ENCODE results near the gene CPN2. TPM values are rescaled to one million over a fixed set of nuclear protein-coding genes. Genes with fewer than 3 reads are reported as not detected.

Gene CPN2
- total RNA-seq, 1 donor from 2014 or later: 2.4 TPM

GRCh38 chr3:194313560-194314387 is 37.4 kb downstream of the CPN2 start:
- H3K27ac ChIP-seq (replicated peaks): no peak overlapping the region

GRCh38 chr3:194312743-194313281 is 38.3 kb downstream of the CPN2 start:
- Histone ChIP-seq H3K9me3 (replicated peaks) (no peaks in the 10 kb centered on the region), H3K27ac (replicated peaks) (peak overlapping the region; percentile 39), H3K4me1 (peaks cover 28% of the 10 kb centered on the region), H3K4me3 (no peak overlapping the region), H3K36me3 (no peaks in the 10 kb centered on the region), H3K27me3 (ENCODE audit: low read depth) (peaks cover 40% of the 10 kb centered on the region)
- intact Hi-C loops (cut with micrococcal nuclease): no loop called here
- no peak for DNase-seq
- TF ChIP-seq CTCF (IDR thresholded peaks at IDR 0.05; ENCODE audit: borderline replicate concordance): no peak

More at GRCh38 chr3:194313560-194314387, 37.4 kb downstream of the CPN2 start:
- intact Hi-C loops (cut with micrococcal nuclease): no loop called here
- TF ChIP-seq CTCF (IDR thresholded peaks at IDR 0.05; ENCODE audit: borderline replicate concordance): no peak
- Histone ChIP-seq H3K4me1 (peaks cover 28% of the 10 kb centered on the region), H3K36me3 (no peaks in the 10 kb centered on the region), H3K27me3 (ENCODE audit: low read depth) (peaks cover 49% of the 10 kb centered on the region), H3K4me3 (no peak overlapping the region), H3K9me3 (replicated peaks) (peaks cover 8% of the 10 kb centered on the region)
- peak; percentile 65 for DNase-seq

- H3K9me3 ChIP-seq (replicated peaks): no peaks in the 10 kb centered on the region
- peaks cover 39% of the 10 kb centered on the region for H3K27me3 ChIP-seq (ENCODE audit: low read depth)
- no peaks in the 10 kb centered on the region for H3K36me3 ChIP-seq
- no peak overlapping the region for H3K4me3 ChIP-seq
- peaks cover 28% of the 10 kb centered on the region for H3K4me1 ChIP-seq
- no peak for DNase-seq
- intact Hi-C loops (cut with micrococcal nuclease): no loop called here
- no peak for TF ChIP-seq CTCF (IDR thresholded peaks at IDR 0.05; ENCODE audit: borderline replicate concordance)
- no peak overlapping the region for H3K27ac ChIP-seq (replicated peaks)
Observed at GRCh38 chr3:194312186-194312742, 38.9 kb downstream of the CPN2 start.

GRCh38 chr3:194311000-194311399 is 40.1 kb downstream of the CPN2 start:
- H3K27me3 ChIP-seq (ENCODE audit: low read depth): peaks cover 38% of the 10 kb centered on the region
- intact Hi-C loops (cut with micrococcal nuclease): no loop called here
- H3K4me3 ChIP-seq: no peak overlapping the region
- H3K27ac ChIP-seq (replicated peaks): no peak overlapping the region
- TF ChIP-seq CTCF (IDR thresholded peaks at IDR 0.05; ENCODE audit: borderline replicate concordance): no peak
- no peaks in the 10 kb centered on the region for H3K36me3 ChIP-seq
- DNase-seq: no peak
- peaks cover 29% of the 10 kb centered on the region for H3K4me1 ChIP-seq
- no peaks in the 10 kb centered on the region for H3K9me3 ChIP-seq (replicated peaks)

- no peaks in the 10 kb centered on the region for H3K9me3 ChIP-seq (replicated peaks)
- no peak overlapping the region for H3K4me3 ChIP-seq
- intact Hi-C loops (cut with micrococcal nuclease): no loop called here
- peaks cover 23% of the 10 kb centered on the region for H3K4me1 ChIP-seq
- H3K27me3 ChIP-seq (ENCODE audit: low read depth): peaks cover 41% of the 10 kb centered on the region
- TF ChIP-seq CTCF (IDR thresholded peaks at IDR 0.05; ENCODE audit: borderline replicate concordance): no peak
- H3K36me3 ChIP-seq: no peaks in the 10 kb centered on the region
- DNase-seq: no peak
- no peak overlapping the region for H3K27ac ChIP-seq (replicated peaks)
Observed at GRCh38 chr3:194310060-194310835, 40.9 kb downstream of the CPN2 start.

Data from left ventricle myocardium inferior (tissue), 1 donor.